ENCODE measurements around the gene GRID1.

Gene GRID1

GRCh38 chr10:86071758-86072157, 294.8 kb downstream of the GRID1 start:
- no peak for DNase-seq (ENCODE audit: low read depth in 1 of 2, low spot score in 1 of 2)

- no peak for DNase-seq (ENCODE audit: low read depth in 1 of 2, low spot score in 1 of 2)
Observed at GRCh38 chr10:86071145-86071544, 295.4 kb downstream of the GRID1 start.

- no peak for DNase-seq (ENCODE audit: low read depth in 1 of 2, low spot score in 1 of 2)
Observed at GRCh38 chr10:86070278-86070677, 296.3 kb downstream of the GRID1 start.

- no peak for DNase-seq (ENCODE audit: low read depth in 1 of 2, low spot score in 1 of 2)
Observed at GRCh38 chr10:86068231-86069054, 298.2 kb downstream of the GRID1 start.

GRCh38 chr10:86067436-86068050, 299.1 kb downstream of the GRID1 start:
- no peak for DNase-seq (ENCODE audit: low read depth in 1 of 2, low spot score in 1 of 2)

- DNase-seq (ENCODE audit: low read depth in 1 of 2, low spot score in 1 of 2) = no peak
Observed at GRCh38 chr10:86066696-86067095, 299.9 kb downstream of the GRID1 start.

GRCh38 chr10:86065711-86066251, 300.8 kb downstream of the GRID1 start:
- DNase-seq (ENCODE audit: low read depth in 1 of 2, low spot score in 1 of 2) = no peak

- DNase-seq (ENCODE audit: low read depth in 1 of 2, low spot score in 1 of 2) = no peak
Observed at GRCh38 chr10:86064931-86065662, 301.5 kb downstream of the GRID1 start.

GRCh38 chr10:86064219-86064618, 302.4 kb downstream of the GRID1 start:
- no peak for DNase-seq (ENCODE audit: low read depth in 1 of 2, low spot score in 1 of 2)

GRCh38 chr10:86063341-86063740, 303.3 kb downstream of the GRID1 start:
- no peak for DNase-seq (ENCODE audit: low read depth in 1 of 2, low spot score in 1 of 2)

- DNase-seq (ENCODE audit: low read depth in 1 of 2, low spot score in 1 of 2) = no peak
Observed at GRCh38 chr10:86062647-86063145, 303.9 kb downstream of the GRID1 start.

- DNase-seq (ENCODE audit: low read depth in 1 of 2, low spot score in 1 of 2) = no peak
Observed at GRCh38 chr10:86062198-86062550, 304.4 kb downstream of the GRID1 start.

- DNase-seq (ENCODE audit: low read depth in 1 of 2, low spot score in 1 of 2) = no peak
Observed at GRCh38 chr10:86061278-86062197, 305.1 kb downstream of the GRID1 start.

GRCh38 chr10:86060386-86061277, 306.0 kb downstream of the GRID1 start:
- DNase-seq (ENCODE audit: low read depth in 1 of 2, low spot score in 1 of 2) = no peak

- no peak for DNase-seq (ENCODE audit: low read depth in 1 of 2, low spot score in 1 of 2)
Observed at GRCh38 chr10:86059892-86060291, 306.7 kb downstream of the GRID1 start.

GRCh38 chr10:86058964-86059363, 307.6 kb downstream of the GRID1 start:
- DNase-seq (ENCODE audit: low read depth in 1 of 2, low spot score in 1 of 2) = no peak

- DNase-seq (ENCODE audit: low read depth in 1 of 2, low spot score in 1 of 2) = no peak
Observed at GRCh38 chr10:86057708-86058107, 308.9 kb downstream of the GRID1 start.

GRCh38 chr10:86056672-86057071, 309.9 kb downstream of the GRID1 start:
- DNase-seq (ENCODE audit: low read depth in 1 of 2, low spot score in 1 of 2) = no peak

GRCh38 chr10:86055928-86056327, 310.7 kb downstream of the GRID1 start:
- DNase-seq (ENCODE audit: low read depth in 1 of 2, low spot score in 1 of 2) = no peak

- no peak for DNase-seq (ENCODE audit: low read depth in 1 of 2, low spot score in 1 of 2)
Observed at GRCh38 chr10:86053675-86054074, 312.9 kb downstream of the GRID1 start.
